GM12801 (cell line): Measurements from ENCODE around the gene CELSR1.

Experiments used
- CTCF ChIP-seq: IDR thresholded peaks from one replicate; pipeline ENCODE4 v1.5.1; 2011; ENCODE audit warnings: control low read depth; ENCODE audit not compliant: insufficient read length; ENCODE audit errors: extremely low read depth

Gene CELSR1

GRCh38 chr22:46582281-46582933 lies 45.0 kb upstream of the CELSR1 start:
- no peak for TF ChIP-seq CTCF

- no peak for TF ChIP-seq CTCF
Measured at GRCh38 chr22:46581538-46582244, 44.3 kb upstream of the CELSR1 start.

- no peak for TF ChIP-seq CTCF
Measured at GRCh38 chr22:46580940-46581537, 43.6 kb upstream of the CELSR1 start.

- no peak for TF ChIP-seq CTCF
Measured at GRCh38 chr22:46579751-46580449, 42.5 kb upstream of the CELSR1 start.

GRCh38 chr22:46578824-46579561 lies 41.6 kb upstream of the CELSR1 start:
- no peak for TF ChIP-seq CTCF

GRCh38 chr22:46578251-46578823 lies 40.9 kb upstream of the CELSR1 start:
- no peak for TF ChIP-seq CTCF
